HCT116 (cell line): ENCODE results near the gene USP31. TPM values are rescaled to one million over a fixed set of nuclear protein-coding genes. Genes with fewer than 3 reads are reported as not detected.

Source experiments
- ATAC-seq: fragments of 200-7000 bp; cut with Tn5 transposase; 2 replicates; pipeline ENCODE4 v1.9.1; 2020; ENCODE audit warnings: mild to moderate bottlenecking, moderate library complexity
- BruUV-seq: library from RNA; stranded (reverse); fragments of 400-500 nt; replicated peaks from 2 replicates; lab custom pipeline; 2021; lab: Mats Ljungman, UMichigan
- CTCF ChIA-PET: fragments of 300-600 bp; sonication (Branson Sonifier 250); formaldehyde crosslinking; loops from one replicate; lab custom pipeline; 2021; ENCODE audit warnings: antibody characterized with exemption; lab: Charles Lee
- POLR2A ChIA-PET: fragments of 300-600, 350-600 bp; sonication (Branson Sonifier 250); formaldehyde crosslinking; loops from one replicate; lab custom pipeline; 2021; ENCODE audit warnings: antibody characterized with exemption; lab: Charles Lee
- RAD21 ChIA-PET, 2 experiments: fragments of 300-600 bp; sonication (Branson Sonifier 250); formaldehyde crosslinking; loops; one replicate each; lab custom pipeline; 2023; ENCODE audit warnings: low total read pairs in 2 of 2; ENCODE audit not compliant: uncharacterized antibody in 2 of 2, unreplicated experiment in 2 of 2, low non-redundant PET in 1 of 2; lab: Charles Lee
- DNase-seq: peaks from one replicate; pipeline ENCODE4 v3.0.0-alpha.2; 2010; ENCODE audit warnings: low read depth, low spot score
- H2AFZ ChIP-seq: fragments of 200-600 bp; shearing (Covaris generic), sonication (generic); 2 replicates; pipeline ENCODE4 v1.6.1; 2017; ENCODE audit warnings: low read depth, mixed run types, mixed read lengths, antibody characterized with exemption, low read length; ENCODE audit not compliant: poor library complexity, severe bottlenecking
- H3K27ac ChIP-seq: 2 replicates; pipeline ENCODE4 v1.5.1; 2012; ENCODE audit warnings: low read depth, low read length
- H3K27me3 ChIP-seq: fragments of 200-600 bp; sonication (generic); 2 replicates; pipeline ENCODE4 v1.6.1; 2016; ENCODE audit warnings: mixed run types, low read length, mixed read lengths; ENCODE audit not compliant: insufficient read depth
- H3K36me3 ChIP-seq, 2 experiments: fragments of 200-500 bp in 1 of 2; fragments of 200-600 bp in 1 of 2; sonication (Bioruptor generic) in 1 of 2; sonication (generic) in 1 of 2; 2 replicates each; pipeline versions ENCODE4 v1.5.1 to v1.6.1; 2014 to 2016; ENCODE audit warnings: low read length in 2 of 2, inconsistent platforms in 1 of 2, mixed read lengths in 1 of 2, mixed run types in 1 of 2; ENCODE audit not compliant: insufficient read depth in 2 of 2, control insufficient read depth in 1 of 2
- H3K4me1 ChIP-seq, 2 experiments: fragments of 200-600 bp in 1 of 2; sonication (generic) in 1 of 2; 2 replicates each; pipeline versions ENCODE4 v1.5.1 to v1.6.1; 2012 to 2017; ENCODE audit warnings: low read length in 2 of 2, inconsistent platforms in 1 of 2, mild to moderate bottlenecking in 1 of 2, mixed read lengths in 1 of 2, mixed run types in 1 of 2, moderate library complexity in 1 of 2; ENCODE audit not compliant: insufficient read depth in 2 of 2, control insufficient read depth in 1 of 2
- H3K4me2 ChIP-seq: fragments of 200-600 bp; sonication (generic); 2 replicates; pipeline ENCODE4 v1.6.1; 2017; ENCODE audit warnings: mixed run types, low read length, mixed read lengths
- H3K4me3 ChIP-seq, 2 experiments: fragments of 200-600 bp in 1 of 2; sonication (generic) in 1 of 2; replicated peaks in 1 of 2; 2 replicates each; pipeline ENCODE4 v1.5.1; 2011 to 2016; ENCODE audit warnings: low read length in 2 of 2, control low read depth in 1 of 2, low read depth in 1 of 2, mild to moderate bottlenecking in 1 of 2, mixed read lengths in 1 of 2, mixed run types in 1 of 2
- H3K79me2 ChIP-seq: fragments of 200-600 bp; sonication (generic); 2 replicates; pipeline ENCODE4 v1.6.1; 2017; ENCODE audit warnings: mild to moderate bottlenecking, mixed run types, low read length, moderate library complexity, mixed read lengths; ENCODE audit not compliant: insufficient read depth
- H3K9ac ChIP-seq: fragments of 200-600 bp; sonication (generic); 2 replicates; pipeline ENCODE4 v1.6.1; 2016; ENCODE audit warnings: low read length, mixed read lengths
- H3K9me2 ChIP-seq: fragments of 200-600 bp; sonication (generic), shearing (Covaris generic); 2 replicates; pipeline ENCODE4 v1.6.1; 2017; ENCODE audit warnings: mixed run types, mild to moderate bottlenecking, moderate library complexity; ENCODE audit not compliant: insufficient read depth
- H3K9me3 ChIP-seq, 2 experiments: fragments of 200-500 bp in 1 of 2; fragments of 200-600 bp in 1 of 2; sonication (Bioruptor generic) in 1 of 2; sonication (generic) in 1 of 2; 2 replicates each; pipeline ENCODE4 v1.6.1; 2014 to 2017; ENCODE audit warnings: low read length in 2 of 2, mixed read lengths in 2 of 2, inconsistent platforms in 1 of 2, low read depth in 1 of 2, mild to moderate bottlenecking in 1 of 2, mixed run types in 1 of 2, moderate library complexity in 1 of 2; ENCODE audit not compliant: control insufficient read depth in 1 of 2, insufficient read depth in 1 of 2
- H4K20me1 ChIP-seq: fragments of 200-600 bp; sonication (generic), shearing (Covaris generic); 2 replicates; pipeline ENCODE4 v1.6.1; 2017; ENCODE audit warnings: mixed run types, mild to moderate bottlenecking, moderate library complexity; ENCODE audit not compliant: insufficient read depth
- EZH2phosphoT487 ChIP-seq: fragments of 200-600 bp; IDR thresholded peaks from 2 replicates; pipeline ENCODE4 v1.6.1; 2018; ENCODE audit warnings: antibody characterized with exemption, borderline replicate concordance
- JUND ChIP-seq: IDR thresholded peaks from 2 replicates; pipeline ENCODE4 v1.6.1; 2012
- POLR2AphosphoS5 ChIP-seq: IDR thresholded peaks from 2 replicates; pipeline ENCODE4 v1.6.1; 2011; ENCODE audit warnings: mild to moderate bottlenecking, low read depth, low read length, moderate library complexity
- SIN3A ChIP-seq: IDR thresholded peaks from 2 replicates; pipeline ENCODE4 v1.6.1; 2012; ENCODE audit warnings: low read depth
- SP1 ChIP-seq: IDR thresholded peaks from 2 replicates; pipeline ENCODE4 v1.6.1; 2012; ENCODE audit warnings: low read depth
- SRF ChIP-seq: IDR thresholded peaks from 2 replicates; pipeline ENCODE4 v1.6.1; 2012; ENCODE audit warnings: low read depth
- TCF7L2 ChIP-seq: IDR thresholded peaks from 2 replicates; pipeline ENCODE4 v1.7.0; 2011; ENCODE audit warnings: borderline replicate concordance, inconsistent platforms; ENCODE audit not compliant: insufficient read depth, insufficient read length; ENCODE audit errors: extremely low read depth
- ZNF274 ChIP-seq: fragments of 200-500 bp; sonication (Bioruptor generic); IDR thresholded peaks from 2 replicates; pipeline ENCODE4 v1.6.1; 2014; ENCODE audit warnings: mild to moderate bottlenecking, low read depth, low read length, inconsistent platforms
- intact Hi-C: fragments of 100-400 bp; cut with micrococcal nuclease; formaldehyde crosslinking; loops from 2 replicates; pipeline ENCODE4 v1.10.0; 2022
- total RNA-seq: library from RNA; stranded (reverse); gene quantifications from one replicate; pipeline ENCODE4 v1.2.1, GENCODE V29; 2021; ENCODE audit not compliant: unreplicated experiment
- TF ChIP-seq, protein P1 (sequence below): IDR thresholded peaks from 2 replicates; pipeline ENCODE4 v1.6.1; 2012
- TF ChIP-seq, protein P2 (sequence below), 3 experiments: fragments of 200-600 bp in 1 of 3; sonication (generic) in 1 of 3; IDR thresholded peaks in 2 of 3; conservative IDR thresholded peaks in 1 of 3; 2 replicates each; pipeline ENCODE4 v1.5.1; 2012 to 2017; ENCODE audit warnings: low read depth in 2 of 3, low read length in 2 of 3, antibody characterized with exemption in 1 of 3, borderline replicate concordance in 1 of 3, control low read depth in 1 of 3, mild to moderate bottlenecking in 1 of 3, mixed read lengths in 1 of 3, mixed run types in 1 of 3, moderate library complexity in 1 of 3; ENCODE audit not compliant: insufficient read depth in 1 of 3
- TF ChIP-seq, protein P3 (sequence below): IDR thresholded peaks from 2 replicates; pipeline ENCODE4 v1.6.1; 2012
- TF ChIP-seq, protein P4 (sequence below): IDR thresholded peaks from 2 replicates; pipeline ENCODE4 v1.6.1; 2012; ENCODE audit warnings: low read depth

The USP31 gene
- total RNA-seq, 1 experiment from 2014 or later, result 12.2 TPM

DNA sequence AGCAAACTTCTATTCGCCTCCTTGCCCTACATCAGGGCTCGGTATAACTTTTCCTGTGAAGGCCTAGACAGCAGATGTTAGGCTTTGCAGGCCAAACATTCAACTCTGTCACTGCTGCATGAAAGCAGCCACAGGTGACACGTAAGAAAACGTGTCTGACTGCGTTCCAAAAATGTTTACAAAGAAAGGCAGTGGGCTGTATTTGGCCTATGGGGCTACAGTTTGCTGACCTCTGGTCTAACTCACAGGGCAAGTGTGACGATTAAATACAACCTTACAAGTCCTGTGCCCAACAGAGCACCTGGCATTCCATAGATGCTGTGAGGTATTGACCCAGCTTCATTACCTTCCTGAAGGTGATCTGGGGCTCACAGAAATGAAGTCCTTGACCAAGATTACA lies 79.4 kb downstream of the USP31 start:
- Histone ChIP-seq H3K27ac (no peak overlapping the region), H3K9me2 (no peaks in the 10 kb centered on the region), H3K27me3 (no peaks in the 10 kb centered on the region), H3K4me2 (no peak overlapping the region), H2AFZ (no peak overlapping the region), H3K36me3 (peaks cover 12 to 13% of the 10 kb centered on the region in 2 experiments; a peak in 3 of 4 replicates), H3K9me3 (no peaks in the 10 kb centered on the region), H3K9ac (no peak overlapping the region), H3K79me2 (no peaks in the 10 kb centered on the region), H3K4me3 (no peak overlapping the region), H4K20me1 (no peaks in the 10 kb centered on the region), H3K4me1 (no peaks in the 10 kb centered on the region)
- no peak for ATAC-seq
- POLR2A ChIA-PET, result no interaction called here
- intact Hi-C loops, result no loop called here
- RAD21 ChIA-PET, result no interaction called here
- DNase-seq, result no peak
- BruUV-seq, result no TSS peak
- no peak for TF ChIP-seq ZNF274
- TF ChIP-seq, protein P1, sequence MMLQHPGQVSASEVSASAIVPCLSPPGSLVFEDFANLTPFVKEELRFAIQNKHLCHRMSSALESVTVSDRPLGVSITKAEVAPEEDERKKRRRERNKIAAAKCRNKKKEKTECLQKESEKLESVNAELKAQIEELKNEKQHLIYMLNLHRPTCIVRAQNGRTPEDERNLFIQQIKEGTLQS, result no peak
- TF ChIP-seq SIN3A, result no peak
- TF ChIP-seq, protein P2, sequence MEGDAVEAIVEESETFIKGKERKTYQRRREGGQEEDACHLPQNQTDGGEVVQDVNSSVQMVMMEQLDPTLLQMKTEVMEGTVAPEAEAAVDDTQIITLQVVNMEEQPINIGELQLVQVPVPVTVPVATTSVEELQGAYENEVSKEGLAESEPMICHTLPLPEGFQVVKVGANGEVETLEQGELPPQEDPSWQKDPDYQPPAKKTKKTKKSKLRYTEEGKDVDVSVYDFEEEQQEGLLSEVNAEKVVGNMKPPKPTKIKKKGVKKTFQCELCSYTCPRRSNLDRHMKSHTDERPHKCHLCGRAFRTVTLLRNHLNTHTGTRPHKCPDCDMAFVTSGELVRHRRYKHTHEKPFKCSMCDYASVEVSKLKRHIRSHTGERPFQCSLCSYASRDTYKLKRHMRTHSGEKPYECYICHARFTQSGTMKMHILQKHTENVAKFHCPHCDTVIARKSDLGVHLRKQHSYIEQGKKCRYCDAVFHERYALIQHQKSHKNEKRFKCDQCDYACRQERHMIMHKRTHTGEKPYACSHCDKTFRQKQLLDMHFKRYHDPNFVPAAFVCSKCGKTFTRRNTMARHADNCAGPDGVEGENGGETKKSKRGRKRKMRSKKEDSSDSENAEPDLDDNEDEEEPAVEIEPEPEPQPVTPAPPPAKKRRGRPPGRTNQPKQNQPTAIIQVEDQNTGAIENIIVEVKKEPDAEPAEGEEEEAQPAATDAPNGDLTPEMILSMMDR (IDR thresholded peaks at IDR 0.05 in 2 of 3, conservative IDR thresholded peaks at IDR 0.05 in 1 of 3; ENCODE audit: borderline replicate concordance in 1 of 3, insufficient read depth in 1 of 3, low read depth in 2 of 3, low read length in 2 of 3), result no peak
- TF ChIP-seq, protein P3, sequence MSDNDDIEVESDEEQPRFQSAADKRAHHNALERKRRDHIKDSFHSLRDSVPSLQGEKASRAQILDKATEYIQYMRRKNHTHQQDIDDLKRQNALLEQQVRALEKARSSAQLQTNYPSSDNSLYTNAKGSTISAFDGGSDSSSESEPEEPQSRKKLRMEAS, result no peak
- CTCF ChIA-PET, result no interaction called here

DNA sequence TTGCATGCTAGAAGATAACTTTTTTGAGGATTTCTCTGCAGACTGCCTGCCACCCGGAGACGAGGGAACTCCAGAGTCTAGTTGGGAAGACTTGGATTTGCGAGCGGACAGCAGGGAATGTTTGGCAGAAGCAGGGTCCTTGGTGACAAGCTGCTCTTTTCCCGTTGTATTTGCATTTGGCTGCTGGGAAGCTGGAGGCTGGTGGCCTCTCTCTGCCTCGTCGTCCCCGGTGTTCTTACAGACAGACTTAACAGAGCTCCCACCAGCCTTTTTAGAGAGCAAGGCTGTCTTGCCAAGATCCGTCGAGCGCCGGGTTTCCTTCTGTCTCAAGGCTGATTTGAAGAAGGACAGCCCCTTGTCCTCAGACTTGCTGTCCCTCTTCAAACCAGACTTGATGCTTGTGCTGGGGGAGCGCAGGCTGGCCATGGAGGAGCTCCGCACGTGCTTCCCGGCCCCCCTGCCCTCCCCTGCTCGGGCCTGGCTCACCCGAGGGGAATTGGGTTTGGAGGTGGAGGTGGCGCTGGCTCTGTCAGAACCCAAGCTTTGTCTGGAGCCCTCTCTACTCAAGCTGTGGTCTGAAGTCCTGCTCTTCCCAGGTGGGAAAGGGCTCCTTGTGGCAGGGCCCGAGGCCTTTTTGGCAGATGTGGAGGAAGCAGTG lies 81.0 kb downstream of the USP31 start:
- H3K27me3 ChIP-seq, result no peaks in the 10 kb centered on the region
- no TSS peak for BruUV-seq
- TF ChIP-seq ZNF274, result no peak
- TF ChIP-seq JUND, result no peak
- TF ChIP-seq, protein P4, sequence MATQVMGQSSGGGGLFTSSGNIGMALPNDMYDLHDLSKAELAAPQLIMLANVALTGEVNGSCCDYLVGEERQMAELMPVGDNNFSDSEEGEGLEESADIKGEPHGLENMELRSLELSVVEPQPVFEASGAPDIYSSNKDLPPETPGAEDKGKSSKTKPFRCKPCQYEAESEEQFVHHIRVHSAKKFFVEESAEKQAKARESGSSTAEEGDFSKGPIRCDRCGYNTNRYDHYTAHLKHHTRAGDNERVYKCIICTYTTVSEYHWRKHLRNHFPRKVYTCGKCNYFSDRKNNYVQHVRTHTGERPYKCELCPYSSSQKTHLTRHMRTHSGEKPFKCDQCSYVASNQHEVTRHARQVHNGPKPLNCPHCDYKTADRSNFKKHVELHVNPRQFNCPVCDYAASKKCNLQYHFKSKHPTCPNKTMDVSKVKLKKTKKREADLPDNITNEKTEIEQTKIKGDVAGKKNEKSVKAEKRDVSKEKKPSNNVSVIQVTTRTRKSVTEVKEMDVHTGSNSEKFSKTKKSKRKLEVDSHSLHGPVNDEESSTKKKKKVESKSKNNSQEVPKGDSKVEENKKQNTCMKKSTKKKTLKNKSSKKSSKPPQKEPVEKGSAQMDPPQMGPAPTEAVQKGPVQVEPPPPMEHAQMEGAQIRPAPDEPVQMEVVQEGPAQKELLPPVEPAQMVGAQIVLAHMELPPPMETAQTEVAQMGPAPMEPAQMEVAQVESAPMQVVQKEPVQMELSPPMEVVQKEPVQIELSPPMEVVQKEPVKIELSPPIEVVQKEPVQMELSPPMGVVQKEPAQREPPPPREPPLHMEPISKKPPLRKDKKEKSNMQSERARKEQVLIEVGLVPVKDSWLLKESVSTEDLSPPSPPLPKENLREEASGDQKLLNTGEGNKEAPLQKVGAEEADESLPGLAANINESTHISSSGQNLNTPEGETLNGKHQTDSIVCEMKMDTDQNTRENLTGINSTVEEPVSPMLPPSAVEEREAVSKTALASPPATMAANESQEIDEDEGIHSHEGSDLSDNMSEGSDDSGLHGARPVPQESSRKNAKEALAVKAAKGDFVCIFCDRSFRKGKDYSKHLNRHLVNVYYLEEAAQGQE, result no peak
- TF ChIP-seq SRF, result no peak
- TF ChIP-seq EZH2phosphoT487, result no peak
- no peak for TF ChIP-seq TCF7L2
- no peak for TF ChIP-seq SP1
- TF ChIP-seq POLR2AphosphoS5, result no peak

More for the DNA sequence above, 81.0 kb downstream of the USP31 start:
- Histone ChIP-seq H3K4me2 (no peak overlapping the region), H3K9me2 (no peaks in the 10 kb centered on the region), H4K20me1 (no peaks in the 10 kb centered on the region), H3K4me3 (no peak overlapping the region), H3K4me1 (no peaks in the 10 kb centered on the region), H3K36me3 (peaks cover 12 to 13% of the 10 kb centered on the region in 2 experiments; a peak in 2 of 4 replicates), H3K79me2 (no peaks in the 10 kb centered on the region), H3K9ac (no peak overlapping the region), H2AFZ (no peak overlapping the region), H3K9me3 (no peaks in the 10 kb centered on the region), H3K27ac (no peak overlapping the region)
- ATAC-seq, result no peak
- ChIA-PET RAD21 (no interaction called here), POLR2A (no interaction called here), CTCF (interaction anchor here (1.0 kb wide), 1 partner anchor 8 kb away, joined by 4 read pairs; no protein-coding TSS in a partner anchor)
- DNase-seq, result no peak
- intact Hi-C loops, result no loop called here
